ENCODE results near the gene AFAP1.
A peak's percentile ranks its signal among the peaks of the same experiment; 100 is the strongest.

The AFAP1 gene

DNA sequence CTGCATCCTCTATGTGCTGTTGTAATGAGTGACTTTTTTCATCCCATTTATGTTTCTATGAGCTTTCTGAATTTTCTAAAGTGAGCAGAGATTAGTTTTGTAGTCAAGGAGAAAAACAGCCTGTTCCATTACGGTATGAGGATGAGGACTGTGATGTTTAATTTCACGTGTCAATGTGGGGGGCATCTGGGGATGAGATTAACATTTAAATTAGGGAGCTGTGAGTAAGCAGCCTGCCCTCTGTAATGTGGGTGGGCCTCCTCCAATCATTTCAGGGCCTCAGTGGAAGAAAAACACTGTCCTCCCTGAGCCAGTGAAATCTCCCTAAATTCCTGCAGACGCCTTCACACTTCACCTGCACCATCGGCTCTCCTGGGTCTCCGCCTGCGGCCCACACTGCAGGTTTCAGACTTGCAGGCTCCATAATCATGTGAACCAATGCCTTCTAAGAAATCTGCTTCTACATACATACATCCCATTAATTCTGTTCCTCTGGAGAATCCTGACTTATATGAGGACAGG is 121.7 kb downstream of the AFAP1 start:
- no peak for DNase-seq

GRCh38 chr4:7816771-7817170 is 122.9 kb downstream of the AFAP1 start:
- no peak for DNase-seq

DNA sequence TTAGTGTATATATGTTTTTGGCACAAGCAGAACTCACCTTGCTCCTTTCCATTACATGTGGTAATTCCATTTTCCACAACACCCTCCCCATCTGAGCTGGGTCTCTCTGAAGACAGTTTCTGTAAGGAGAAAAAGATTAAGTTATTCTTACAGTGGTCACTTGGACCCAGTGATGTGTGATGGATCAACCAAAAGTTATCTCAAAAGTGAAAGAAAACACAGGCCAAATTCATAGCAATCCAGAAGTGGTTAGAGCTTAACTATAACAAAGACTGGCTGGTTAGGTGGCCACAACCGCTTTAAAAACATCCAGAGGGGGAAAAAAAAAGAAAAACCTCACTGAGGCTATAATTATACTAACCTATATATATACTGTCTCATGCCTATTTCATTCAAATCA is 123.7 kb downstream of the AFAP1 start:
- DNase-seq = no peak

DNA sequence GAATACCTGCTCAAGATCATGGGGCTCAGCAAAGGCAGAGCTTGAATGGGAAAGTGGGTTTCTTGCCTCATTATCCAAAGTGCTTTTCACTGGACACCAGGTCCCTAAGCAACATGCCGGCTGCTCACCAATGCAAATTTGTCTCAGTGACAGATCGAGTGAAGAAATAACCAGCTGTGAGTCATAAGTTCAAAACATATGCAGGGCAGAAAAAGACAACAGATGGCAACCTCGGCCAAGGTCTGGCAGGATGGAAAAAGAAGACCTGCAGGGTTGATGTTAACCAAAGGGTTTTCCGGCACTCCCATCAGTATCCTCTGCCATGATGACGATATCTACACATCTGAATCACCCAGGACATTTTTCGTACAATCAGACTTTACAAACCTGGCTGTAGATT is 124.1 kb downstream of the AFAP1 start:
- DNase-seq = no peak

GRCh38 chr4:7814451-7814850 is 125.2 kb downstream of the AFAP1 start:
- no peak for DNase-seq

- DNase-seq = no peak
Observed at GRCh38 chr4:7813674-7814073, 126.0 kb downstream of the AFAP1 start.

- no peak for DNase-seq
Observed at GRCh38 chr4:7812921-7813320, 126.7 kb downstream of the AFAP1 start.

DNA sequence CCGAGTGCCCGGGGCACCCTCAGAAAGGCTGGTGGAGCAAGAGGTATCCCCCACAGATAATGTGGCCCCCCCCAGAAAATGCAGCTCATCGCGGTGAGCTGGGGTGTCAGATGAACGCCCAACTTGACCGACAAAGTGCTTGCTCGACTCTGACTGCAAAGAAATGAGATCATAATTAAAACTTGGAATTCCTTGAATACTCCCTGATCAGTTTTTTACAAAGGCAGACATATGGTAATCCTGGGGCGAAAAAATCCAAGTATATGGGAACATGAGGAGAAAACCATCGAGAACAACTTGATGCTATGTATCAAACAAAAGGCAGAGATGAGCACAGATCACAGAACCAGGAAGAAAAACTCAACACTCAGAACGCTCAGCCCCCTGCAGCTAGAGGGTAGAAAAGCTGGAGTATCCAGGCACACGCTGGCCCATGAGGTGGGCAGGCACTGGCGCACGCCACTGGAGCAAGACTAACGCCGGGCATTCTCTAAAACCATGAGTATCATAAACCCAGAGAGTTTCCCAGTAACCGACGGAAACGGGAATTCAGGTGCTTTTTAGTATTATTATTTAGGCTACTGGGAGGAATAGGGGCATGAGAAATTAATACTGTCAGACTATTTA is 127.3 kb downstream of the AFAP1 start:
- no peak for DNase-seq

GRCh38 chr4:7811536-7812191 is 128.0 kb downstream of the AFAP1 start:
- DNase-seq = no peak

DNA sequence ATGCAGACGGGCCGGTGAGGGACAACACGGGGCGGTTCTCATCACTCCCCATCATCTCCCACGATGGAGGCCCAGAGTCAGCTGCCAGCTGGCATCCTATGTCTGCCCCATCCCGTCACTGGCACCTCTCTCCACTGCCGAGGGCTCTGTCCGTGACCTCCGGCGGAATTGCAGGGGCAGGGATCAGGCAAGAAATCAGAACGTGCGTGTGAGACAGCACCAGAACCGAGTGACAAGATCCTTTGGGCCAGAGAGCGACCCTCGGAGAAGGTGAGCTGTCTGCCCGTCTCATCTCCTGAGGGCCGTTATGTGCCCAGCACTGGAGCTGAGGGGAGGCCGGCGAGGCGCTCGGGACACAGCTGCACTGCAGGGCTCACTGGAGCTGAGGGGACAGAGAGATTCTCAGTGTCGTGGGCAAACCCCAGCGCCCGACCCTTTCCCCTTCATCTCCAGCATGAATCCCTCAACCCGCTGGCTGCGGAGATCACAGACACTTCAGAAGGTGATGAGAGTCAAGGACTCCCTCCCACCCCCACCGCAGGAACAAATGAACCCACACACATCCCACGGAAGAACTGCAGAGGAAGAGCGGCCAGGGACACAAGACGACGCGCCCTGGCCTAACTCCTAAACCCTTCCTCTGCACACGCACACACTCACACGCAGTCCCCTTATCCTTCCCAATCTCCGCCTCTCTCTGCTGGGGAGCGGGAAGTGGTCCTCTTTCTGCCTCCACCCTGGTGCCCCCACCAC is 128.7 kb downstream of the AFAP1 start:
- DNase-seq = no peak

GRCh38 chr4:7808752-7809151 is 130.9 kb downstream of the AFAP1 start:
- DNase-seq = no peak

DNA sequence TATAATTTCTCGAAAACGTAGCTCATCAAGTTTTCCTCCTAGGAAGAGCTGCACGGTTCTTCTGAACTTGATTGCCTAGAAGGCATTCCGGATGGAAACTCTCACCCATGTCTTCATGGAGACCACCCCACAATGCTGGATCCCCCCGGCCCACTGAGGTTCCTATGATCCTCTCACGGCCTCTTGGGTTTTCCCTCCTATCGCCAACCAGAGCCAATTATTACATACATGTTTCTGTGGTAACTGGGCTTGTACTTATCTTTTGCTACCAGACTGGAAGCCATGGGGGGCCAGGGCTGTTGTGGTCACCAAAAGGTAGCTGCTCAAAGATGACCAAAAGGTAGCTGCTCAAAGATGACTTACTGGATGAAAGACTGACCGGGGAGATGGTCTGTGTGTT is 131.5 kb downstream of the AFAP1 start:
- no peak for DNase-seq

DNA sequence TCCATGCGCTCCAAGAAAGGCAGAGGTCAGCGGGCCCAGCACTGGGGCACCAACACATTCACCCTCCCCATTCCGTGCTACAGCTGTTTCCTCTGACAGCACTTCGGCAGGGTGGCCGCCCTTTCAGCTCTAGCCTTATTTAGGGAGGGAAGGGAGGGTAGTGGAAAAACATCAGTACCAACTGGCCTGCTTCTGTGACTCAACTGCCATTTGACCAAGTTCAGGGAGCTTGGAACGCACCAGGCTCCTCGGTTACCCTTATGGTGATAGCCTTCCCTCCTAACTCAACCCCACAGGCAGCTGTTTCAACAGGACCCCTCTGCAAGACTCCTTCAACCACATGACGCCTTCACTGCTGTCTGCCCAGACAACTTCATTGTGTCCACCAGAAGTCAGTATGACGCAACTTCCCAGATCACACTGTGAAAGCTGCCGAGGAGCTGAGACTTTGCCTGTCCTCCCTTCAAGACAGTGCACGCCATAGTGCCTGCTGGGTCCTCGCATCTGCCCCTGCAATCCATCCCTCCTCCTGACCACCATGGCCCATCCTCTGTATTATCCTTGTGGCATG is 132.2 kb downstream of the AFAP1 start:
- no peak for DNase-seq

DNA sequence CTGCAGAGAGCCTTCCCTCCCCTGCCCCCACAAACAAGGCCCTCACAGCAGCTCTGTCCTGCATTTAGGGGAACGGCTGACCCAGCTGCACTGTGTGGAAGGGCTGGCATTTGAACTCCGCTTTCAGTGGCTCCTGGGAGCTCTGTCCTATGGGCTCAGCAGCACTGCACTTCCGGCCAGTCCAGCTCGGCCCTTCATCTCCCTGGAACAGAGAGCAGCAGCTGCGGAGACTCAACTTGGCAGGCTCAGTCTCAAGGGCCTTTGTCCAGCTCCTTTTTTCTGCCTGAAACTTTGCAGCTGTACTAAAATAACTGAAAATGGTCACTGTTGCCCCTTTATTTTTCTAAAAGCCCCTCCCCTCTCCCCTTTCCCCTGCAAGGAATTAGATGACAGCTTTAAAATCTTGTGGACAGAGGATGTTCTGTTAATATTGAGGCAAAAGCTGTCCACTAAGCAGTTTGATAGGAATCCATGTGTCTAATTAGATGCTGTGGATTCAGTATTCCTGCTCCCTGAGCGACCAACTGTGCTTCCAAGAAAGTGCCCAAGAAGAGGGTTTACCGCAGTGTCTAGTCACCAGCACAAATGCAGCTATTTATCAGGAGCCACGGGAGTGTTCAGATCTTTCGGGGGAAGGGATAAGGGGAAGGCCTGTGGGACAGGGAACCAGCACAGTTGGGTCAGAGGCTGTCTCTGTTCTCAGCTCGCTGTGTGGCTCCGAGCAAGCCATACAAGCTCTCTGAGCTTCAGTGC is 133.1 kb downstream of the AFAP1 start:
- DNase-seq = no peak

- no peak for DNase-seq
Observed at GRCh38 chr4:7805533-7806337, 133.9 kb downstream of the AFAP1 start.

GRCh38 chr4:7804756-7805385 is 134.8 kb downstream of the AFAP1 start:
- no peak for DNase-seq

- peak; percentile 69 to 82 for DNase-seq
Observed at GRCh38 chr4:7803992-7804755, 135.5 kb downstream of the AFAP1 start.

GRCh38 chr4:7803371-7803770 is 136.3 kb downstream of the AFAP1 start:
- no peak for DNase-seq

- peak; percentile 69 to 83 for DNase-seq
Observed at GRCh38 chr4:7802093-7802726, 137.5 kb downstream of the AFAP1 start.

GRCh38 chr4:7801641-7802040 is 138.0 kb downstream of the AFAP1 start:
- DNase-seq = no peak

Measured in CD4-positive, alpha-beta T cell treated with Interleukin-1 beta for 1 hour (primary cell).